ENCODE results near the gene PRR23A.
A peak's percentile ranks its signal among the peaks of the same experiment; 100 is the strongest.

The PRR23A gene

GRCh38 chr3:139020868-139021234 is 14.8 kb upstream of the PRR23A start, which contains the start of gene PRR23B:
PRR23B (minus strand) TSS chr3:139020926; CDS start chr3:139020661, 265 bp downstream.
- no peak within 1 kb of the TSS for H3K9ac ChIP-seq
- H3K4me3 ChIP-seq, result no peak within 1 kb of the TSS
- TF ChIP-seq Cebpa-rat (IDR thresholded peaks at IDR 0.05), result no peak
- peaks cover 19 to 33% (median 28%) of the 10 kb centered on the region in 11 experiments for H3K9me3 ChIP-seq (replicated peaks in 1 of 11)
- H3K36me3 ChIP-seq, result no peaks in the 10 kb centered on the region
- no peaks in the 10 kb centered on the region for H3K4me1 ChIP-seq
- no peak within 1 kb of the TSS for H3K27ac ChIP-seq
- H3K4me2 ChIP-seq, result no peak within 1 kb of the TSS
- no peaks in the 10 kb centered on the region for H4K20me1 ChIP-seq
- no peaks in the 10 kb centered on the region for H3K27me3 ChIP-seq

- TF ChIP-seq Cebpa-rat (IDR thresholded peaks at IDR 0.05), result no peak
- Histone ChIP-seq H3K4me3 (no peak overlapping the region), H3K4me1 (no peaks in the 10 kb centered on the region), H3K27ac (no peak overlapping the region), H3K4me2 (no peak overlapping the region), H3K36me3 (no peaks in the 10 kb centered on the region), H3K27me3 (no peaks in the 10 kb centered on the region), H3K9ac (no peak overlapping the region), H3K9me3 (replicated peaks in 1 of 11) (peaks cover 19 to 33% (median 28%) of the 10 kb centered on the region in 11 experiments), H4K20me1 (no peaks in the 10 kb centered on the region)
Observed at GRCh38 chr3:139020036-139020867, 14.2 kb upstream of the PRR23A start.

GRCh38 chr3:139016430-139017048 is 10.5 kb upstream of the PRR23A start:
- Histone ChIP-seq H3K4me3 (no peak overlapping the region), H3K27me3 (no peaks in the 10 kb centered on the region), H3K27ac (no peak overlapping the region), H3K9me3 (replicated peaks in 1 of 11) (peaks cover 30 to 40% (median 34%) of the 10 kb centered on the region in 11 experiments), H3K4me2 (no peak overlapping the region), H3K36me3 (no peaks in the 10 kb centered on the region; a peak in 1 of 22 replicates), H3K9ac (no peak overlapping the region), H3K4me1 (no peaks in the 10 kb centered on the region), H4K20me1 (no peaks in the 10 kb centered on the region)
- no peak for TF ChIP-seq Cebpa-rat (IDR thresholded peaks at IDR 0.05)

- H3K4me3 ChIP-seq, result no peak overlapping the region
- TF ChIP-seq Cebpa-rat (IDR thresholded peaks at IDR 0.05), result no peak
- no peaks in the 10 kb centered on the region for H3K36me3 ChIP-seq
- no peaks in the 10 kb centered on the region for H4K20me1 ChIP-seq
- no peaks in the 10 kb centered on the region for H3K27me3 ChIP-seq
- H3K27ac ChIP-seq, result no peak overlapping the region
- H3K9ac ChIP-seq, result no peak overlapping the region
- no peak overlapping the region for H3K4me2 ChIP-seq
- no peaks in the 10 kb centered on the region for H3K4me1 ChIP-seq
- H3K9me3 ChIP-seq (replicated peaks in 1 of 11), result peaks cover 27 to 54% (median 37%) of the 10 kb centered on the region in 11 experiments
Observed at GRCh38 chr3:139005356-139005993, 593 bp downstream of the PRR23A start.

- H3K9me3 ChIP-seq (replicated peaks in 1 of 11), result peaks cover 0 to 4% (median 1%) of the 10 kb centered on the region in 11 experiments; a peak in 3 of 22 replicates
Observed at GRCh38 chr3:138995706-138996105, 10.4 kb downstream of the PRR23A start.

GRCh38 chr3:138987181-138987580 is 18.9 kb downstream of the PRR23A start:
- H3K27ac ChIP-seq, result no peak overlapping the region
- H3K9me3 ChIP-seq (replicated peaks in 1 of 11), result no peaks in the 10 kb centered on the region
- TF ChIP-seq Cebpa-rat (IDR thresholded peaks at IDR 0.05), result no peak
- H3K4me1 ChIP-seq, result peaks cover 0 to 44% (median 26%) of the 10 kb centered on the region in 10 experiments; a peak in 13 of 20 replicates
- no peak overlapping the region for H3K4me3 ChIP-seq
- no peak overlapping the region for H3K9ac ChIP-seq
- no peaks in the 10 kb centered on the region for H4K20me1 ChIP-seq
- no peaks in the 10 kb centered on the region for H3K36me3 ChIP-seq
- no peaks in the 10 kb centered on the region for H3K27me3 ChIP-seq
- peak overlapping the region in 8 of 11 experiments; percentile 3 to 81 (median 58); a peak in 13 of 22 replicates for H3K4me2 ChIP-seq

More at GRCh38 chr3:138995706-138996105, 10.4 kb downstream of the PRR23A start:
- TF ChIP-seq Cebpa-rat (IDR thresholded peaks at IDR 0.05), result no peak
- no peak overlapping the region for H3K4me2 ChIP-seq
- no peaks in the 10 kb centered on the region for H4K20me1 ChIP-seq
- no peaks in the 10 kb centered on the region for H3K36me3 ChIP-seq
- H3K9ac ChIP-seq, result no peak overlapping the region
- no peak overlapping the region for H3K4me3 ChIP-seq
- H3K27ac ChIP-seq, result no peak overlapping the region
- no peaks in the 10 kb centered on the region for H3K4me1 ChIP-seq
- H3K27me3 ChIP-seq, result no peaks in the 10 kb centered on the region

- Histone ChIP-seq H3K4me2 (peak overlapping the region in 8 of 11 experiments; percentile 3 to 81 (median 58); a peak in 15 of 22 replicates), H3K27me3 (no peaks in the 10 kb centered on the region), H3K4me1 (peaks cover 0 to 44% (median 26%) of the 10 kb centered on the region in 10 experiments; a peak in 13 of 20 replicates), H4K20me1 (no peaks in the 10 kb centered on the region), H3K9ac (no peak overlapping the region), H3K4me3 (no peak overlapping the region; a peak in 1 of 20 replicates), H3K9me3 (replicated peaks in 1 of 11) (0 out of 22 replicates have a peak, but pooled peaks cover 0 to 3% (median 0%) of the 10 kb centered on the region in 11 experiments), H3K36me3 (no peaks in the 10 kb centered on the region), H3K27ac (no peak overlapping the region)
- TF ChIP-seq Cebpa-rat (IDR thresholded peaks at IDR 0.05), result no peak
Observed at GRCh38 chr3:138985932-138986331, 20.1 kb downstream of the PRR23A start.

GRCh38 chr3:138984816-138985215 is 21.3 kb downstream of the PRR23A start:
- Histone ChIP-seq H3K27ac (no peak overlapping the region), H3K4me1 (peaks cover 0 to 44% (median 26%) of the 10 kb centered on the region in 10 experiments; a peak in 13 of 20 replicates), H3K9ac (no peak overlapping the region), H4K20me1 (no peaks in the 10 kb centered on the region), H3K36me3 (no peaks in the 10 kb centered on the region), H3K27me3 (no peaks in the 10 kb centered on the region), H3K4me3 (no peak overlapping the region), H3K9me3 (replicated peaks in 1 of 11) (0 out of 22 replicates have a peak, but pooled peaks cover 0 to 3% (median 0%) of the 10 kb centered on the region in 11 experiments), H3K4me2 (peak overlapping the region in 4 of 11 experiments; percentile 17 to 76 (median 34); a peak in 5 of 22 replicates)
- TF ChIP-seq Cebpa-rat (IDR thresholded peaks at IDR 0.05), result no peak

- Histone ChIP-seq H3K27ac (no peak overlapping the region), H3K9ac (no peak overlapping the region), H3K9me3 (replicated peaks in 1 of 11) (no peaks in the 10 kb centered on the region), H3K4me1 (peaks cover 0 to 8% (median 0%) of the 10 kb centered on the region in 10 experiments; a peak in 4 of 20 replicates), H3K27me3 (no peaks in the 10 kb centered on the region), H3K4me2 (no peak overlapping the region), H4K20me1 (no peaks in the 10 kb centered on the region), H3K36me3 (no peaks in the 10 kb centered on the region), H3K4me3 (no peak overlapping the region)
- TF ChIP-seq Cebpa-rat (IDR thresholded peaks at IDR 0.05), result no peak
Observed at GRCh38 chr3:138976047-138976446, 30.0 kb downstream of the PRR23A start.
